GM11168 (cell line): ENCODE measurements around the gene EPC2.

Source experiments
- in situ Hi-C: fragments of 300-500 bp; cut with MboI; formaldehyde crosslinking; loops from one replicate; pipeline ENCODE4 v1.12.0; 2022; ENCODE audit warnings: low sequenced_read_pairs; ENCODE audit not compliant: unreplicated experiment

Gene EPC2

GRCh38 chr2:148719195-148719749 is 74.7 kb downstream of the EPC2 start:
- in situ Hi-C loops: no loop called here

GRCh38 chr2:148719941-148720436 is 75.4 kb downstream of the EPC2 start:
- in situ Hi-C loops: no loop called here

- in situ Hi-C loops: no loop called here
Observed at GRCh38 chr2:148720501-148721001, 76.0 kb downstream of the EPC2 start.

- in situ Hi-C loops: no loop called here
Observed at GRCh38 chr2:148721520-148721931, 77.0 kb downstream of the EPC2 start.

GRCh38 chr2:148721991-148722777 is 77.6 kb downstream of the EPC2 start:
- in situ Hi-C loops: no loop called here

- in situ Hi-C loops: no loop called here
Observed at GRCh38 chr2:148725564-148725963, 81.0 kb downstream of the EPC2 start.

- in situ Hi-C loops: no loop called here
Observed at GRCh38 chr2:148726228-148726627, 81.7 kb downstream of the EPC2 start.

GRCh38 chr2:148730085-148730484 is 85.5 kb downstream of the EPC2 start:
- in situ Hi-C loops: no loop called here

DNA sequence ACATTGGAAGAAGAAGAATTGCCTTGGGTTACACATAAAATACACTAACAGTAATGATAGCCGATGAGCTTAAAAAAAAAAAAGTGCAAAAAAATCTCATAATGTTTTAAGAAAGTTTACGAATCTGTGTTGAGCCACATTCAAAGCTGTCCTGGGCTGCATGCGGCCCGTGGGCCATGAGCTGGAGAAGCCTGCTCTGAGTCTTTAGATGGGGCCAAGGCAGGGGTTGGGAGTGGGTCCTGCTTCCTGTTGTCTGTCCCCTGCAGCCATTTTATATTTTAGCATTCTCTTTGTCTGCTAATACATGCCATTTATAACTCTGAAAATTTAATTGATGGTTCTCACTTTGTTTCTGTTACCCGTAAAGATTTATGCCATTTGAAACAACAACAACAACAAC is 93.2 kb downstream of the EPC2 start:
- in situ Hi-C loops: no loop called here

DNA sequence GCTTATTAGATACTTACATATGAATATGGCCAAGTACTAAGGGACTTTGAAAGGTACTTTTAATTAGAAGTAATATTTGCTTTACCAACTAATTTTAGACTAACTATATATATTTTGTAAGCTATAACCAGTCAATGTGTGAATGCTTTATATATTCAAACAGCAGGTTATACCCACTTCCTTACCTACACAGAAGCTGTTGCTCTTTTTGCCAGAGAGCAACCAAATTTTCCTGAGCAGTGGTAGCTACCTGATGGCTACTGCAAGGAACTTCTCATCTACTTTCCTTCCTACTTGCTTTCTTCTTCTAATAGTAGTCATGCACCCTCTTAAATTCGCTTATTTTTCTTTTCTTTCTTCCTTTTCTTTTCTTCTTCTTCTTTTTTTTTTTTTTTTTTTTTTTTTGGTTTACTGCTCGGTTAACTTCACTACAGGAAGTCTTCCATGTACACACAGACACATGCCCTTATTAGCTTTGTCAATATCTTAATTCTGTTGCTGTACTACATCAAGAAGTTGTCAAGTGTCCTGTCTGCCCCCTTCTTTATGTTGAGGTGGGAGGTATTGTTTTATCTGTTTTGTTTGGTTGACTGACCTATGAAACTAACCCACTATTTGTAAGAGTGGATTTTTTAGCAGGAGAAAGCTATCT is 95.0 kb downstream of the EPC2 start:
- in situ Hi-C loops: no loop called here

DNA sequence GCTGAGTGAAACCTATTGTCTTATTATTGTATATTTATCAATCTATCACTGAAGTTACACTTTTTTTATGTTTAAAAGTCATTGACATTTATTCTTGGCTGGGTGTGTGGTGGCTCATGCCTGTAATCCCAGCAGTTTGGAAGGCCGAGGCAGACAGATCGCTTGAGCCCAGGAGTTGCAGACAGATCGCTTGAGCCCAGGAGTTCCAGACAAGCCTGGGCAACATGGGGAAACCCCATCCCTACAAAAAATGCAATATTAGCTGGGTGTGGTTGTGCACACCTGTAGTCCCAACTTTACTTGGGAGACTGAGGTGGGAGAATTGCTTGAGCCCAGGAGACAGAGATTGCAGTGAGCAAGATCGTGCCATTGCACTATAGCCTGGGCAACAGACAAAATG is 97.8 kb downstream of the EPC2 start:
- in situ Hi-C loops: no loop called here

GRCh38 chr2:148745151-148745851 is 100.8 kb downstream of the EPC2 start:
- in situ Hi-C loops: no loop called here

GRCh38 chr2:148746973-148747372 is 102.4 kb downstream of the EPC2 start:
- in situ Hi-C loops: no loop called here

GRCh38 chr2:148751907-148752306 is 107.4 kb downstream of the EPC2 start:
- in situ Hi-C loops: no loop called here

- in situ Hi-C loops: no loop called here
Observed at GRCh38 chr2:148752977-148753376, 108.4 kb downstream of the EPC2 start.

DNA sequence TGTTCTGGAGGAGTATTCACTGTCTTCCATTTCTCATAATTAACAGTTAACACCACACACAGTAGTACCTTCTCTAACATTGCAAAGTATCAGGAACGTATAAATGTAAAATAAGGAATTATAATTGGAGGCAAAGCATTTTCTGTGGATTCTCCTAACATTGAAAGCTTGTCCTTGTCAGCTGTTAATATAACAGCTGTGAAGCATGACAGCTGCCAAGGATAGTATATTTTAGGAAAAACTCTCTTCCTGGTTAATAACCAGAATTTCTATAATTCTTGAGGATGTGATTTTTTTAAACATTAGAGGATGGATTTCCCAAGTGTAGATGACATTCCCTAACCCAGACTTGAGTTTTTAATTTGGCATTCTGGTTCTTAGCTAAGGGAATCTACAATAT is 110.3 kb downstream of the EPC2 start:
- in situ Hi-C loops: no loop called here

DNA sequence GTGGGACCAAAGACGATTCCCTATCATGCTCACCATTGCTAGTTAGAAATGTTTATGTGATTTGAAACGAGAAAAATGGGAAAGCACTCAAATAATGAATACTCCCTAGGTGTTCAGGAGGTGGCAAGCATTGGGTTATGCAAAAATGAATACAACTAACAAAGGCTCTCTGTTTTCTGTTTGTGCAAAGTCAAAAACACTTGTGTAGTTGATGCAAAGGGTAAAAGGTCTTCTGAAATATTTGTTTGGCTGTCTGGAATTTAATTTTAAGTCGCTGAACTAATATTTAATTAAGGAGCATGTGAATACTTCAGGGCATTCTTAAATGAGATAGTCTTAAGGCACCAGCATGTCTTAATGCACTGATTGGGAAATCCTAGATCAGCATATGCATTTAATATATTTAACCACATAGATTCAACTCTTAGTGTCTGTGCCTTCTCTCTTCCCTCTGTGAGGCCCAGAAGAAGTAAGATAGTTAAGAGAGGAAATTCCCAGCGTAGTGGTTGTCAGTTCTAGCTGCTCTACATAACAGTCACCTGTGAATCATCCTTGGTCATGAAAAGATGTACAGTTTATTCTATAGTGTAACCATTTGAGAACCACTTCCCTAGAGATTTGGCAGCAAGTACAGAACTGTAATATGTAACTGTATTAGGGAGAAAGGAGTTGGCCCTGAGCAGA is 111.9 kb downstream of the EPC2 start:
- in situ Hi-C loops: no loop called here

DNA sequence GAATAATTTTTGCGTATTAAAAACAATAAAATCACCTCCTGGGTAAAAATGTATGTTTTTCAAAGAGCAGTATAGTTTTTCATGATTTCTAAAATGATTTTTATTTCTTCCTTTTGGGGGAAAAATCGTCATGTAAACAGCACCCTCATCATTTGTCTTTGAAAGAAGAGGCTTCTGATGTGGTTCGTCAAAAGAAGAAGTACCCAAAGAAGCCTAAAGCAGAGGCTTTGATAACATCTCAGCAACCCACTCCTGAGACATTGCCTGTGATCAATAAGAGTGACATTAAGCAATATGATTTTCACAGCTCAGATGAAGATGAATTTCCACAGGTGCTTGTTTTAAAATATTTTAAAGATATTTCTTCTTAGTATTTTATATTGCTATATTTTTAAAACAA is 120.3 kb downstream of the EPC2 start:
- in situ Hi-C loops: no loop called here

GRCh38 chr2:148770047-148770446 is 125.5 kb downstream of the EPC2 start:
- in situ Hi-C loops: no loop called here

GRCh38 chr2:148781544-148781943 is 137.0 kb downstream of the EPC2 start:
- in situ Hi-C loops: no loop called here
